Ascending aorta (tissue), 2 donors: ENCODE data around the gene ARHGAP8. TPM values are rescaled to one million over a fixed set of nuclear protein-coding genes. Genes with fewer than 3 reads are reported as not detected.

ENCODE experiments used
- DNase-seq, 2 donors: peaks; one replicate each; pipeline ENCODE4 v3.0.0-alpha.2; 2019; ENCODE audit warnings: low spot score in 2 of 2
- H3K27ac ChIP-seq, 2 donors: fragments of 200-600 bp; sonication (generic); one replicate each; pipeline ENCODE4 v1.5.1; 2016 to 2017; ENCODE audit warnings: mild to moderate bottlenecking in 1 of 2
- H3K27me3 ChIP-seq: fragments of 200-600 bp; sonication (generic); one replicate; pipeline ENCODE4 v1.5.1; 2017
- H3K36me3 ChIP-seq, 2 donors: fragments of 200-600 bp; sonication (generic); one replicate each; pipeline ENCODE4 v1.5.1; 2016
- H3K4me1 ChIP-seq, 2 donors: fragments of 200-600 bp; sonication (generic); one replicate each; pipeline ENCODE4 v1.5.1; 2016 to 2017; ENCODE audit warnings: mild to moderate bottlenecking in 1 of 2
- H3K4me3 ChIP-seq, 2 donors: fragments of 200-600 bp; sonication (generic); one replicate each; pipeline ENCODE4 v1.5.1; 2016 to 2017; ENCODE audit warnings: mild to moderate bottlenecking in 1 of 2
- H3K9me3 ChIP-seq, 2 donors: fragments of 200-600 bp; sonication (generic); one replicate each; pipeline ENCODE4 v1.5.1; 2016
- intact Hi-C: fragments of 100-400 bp; cut with DNase I; formaldehyde crosslinking; loops from one replicate; pipeline ENCODE4 v1.15.1; 2023
- total RNA-seq: library from RNA; depleted of rRNA; stranded (reverse); fragments of >200 nt; gene quantifications from one replicate; pipeline ENCODE4 v1.1.0, GENCODE V29; 2016
- TF ChIP-seq, protein P1 (sequence below), 3 experiments: fragments of 200-600 bp in 2 of 3; fragments of 450-650 bp in 1 of 3; sonication (generic) in 2 of 3; IDR thresholded peaks; one replicate each; pipeline ENCODE4 v1.5.1; 2016 to 2019; ENCODE audit warnings: antibody characterized with exemption in 3 of 3, mild to moderate bottlenecking in 1 of 3, moderate library complexity in 1 of 3

ARHGAP8 gene
- total RNA-seq, 1 donor from 2014 or later: not detected

DNA sequence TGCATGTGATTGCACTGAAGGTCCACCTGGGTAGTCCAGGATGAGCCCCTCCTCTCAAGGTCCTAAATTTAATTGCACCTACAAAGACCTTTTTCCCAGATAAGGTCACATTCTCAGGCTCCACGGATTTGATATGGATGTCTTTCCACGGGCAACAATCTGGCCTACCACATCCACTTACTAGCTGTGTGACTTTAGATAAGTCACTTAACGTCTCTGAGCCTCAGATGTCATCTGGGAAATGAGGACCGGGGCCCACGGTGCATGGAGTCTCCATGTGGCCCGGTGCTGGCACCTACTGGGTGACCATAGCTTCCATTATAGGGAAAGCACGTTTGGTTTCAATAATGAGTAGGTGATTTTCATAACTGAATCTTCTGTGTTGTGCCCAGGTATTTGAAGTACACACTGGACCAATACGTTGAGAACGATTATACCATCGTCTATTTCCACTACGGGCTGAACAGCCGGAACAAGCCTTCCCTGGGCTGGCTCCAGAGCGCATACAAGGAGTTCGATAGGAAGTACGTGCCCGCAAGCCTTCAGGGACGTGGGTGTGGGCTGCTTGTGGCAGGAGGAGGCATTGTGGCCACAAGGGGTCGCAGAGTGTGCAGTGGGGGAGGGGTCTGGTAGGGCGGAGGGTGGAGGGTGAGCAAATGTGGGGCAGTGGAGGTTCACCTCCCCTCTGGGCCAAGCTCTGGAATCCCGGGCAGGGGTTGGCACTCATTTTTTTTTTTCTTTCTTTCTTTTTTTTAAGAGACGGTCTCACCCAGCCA is 55.7 kb downstream of the ARHGAP8 start:
- Histone ChIP-seq H3K27ac (no peak overlapping the region), H3K4me3 (no peak overlapping the region), H3K9me3 (no peaks in the 10 kb centered on the region), H3K36me3 (no peaks in the 10 kb centered on the region), H3K27me3 (no peaks in the 10 kb centered on the region), H3K4me1 (no peaks in the 10 kb centered on the region)
- no peak for DNase-seq
- intact Hi-C loops: no loop called here
- TF ChIP-seq, protein P1, sequence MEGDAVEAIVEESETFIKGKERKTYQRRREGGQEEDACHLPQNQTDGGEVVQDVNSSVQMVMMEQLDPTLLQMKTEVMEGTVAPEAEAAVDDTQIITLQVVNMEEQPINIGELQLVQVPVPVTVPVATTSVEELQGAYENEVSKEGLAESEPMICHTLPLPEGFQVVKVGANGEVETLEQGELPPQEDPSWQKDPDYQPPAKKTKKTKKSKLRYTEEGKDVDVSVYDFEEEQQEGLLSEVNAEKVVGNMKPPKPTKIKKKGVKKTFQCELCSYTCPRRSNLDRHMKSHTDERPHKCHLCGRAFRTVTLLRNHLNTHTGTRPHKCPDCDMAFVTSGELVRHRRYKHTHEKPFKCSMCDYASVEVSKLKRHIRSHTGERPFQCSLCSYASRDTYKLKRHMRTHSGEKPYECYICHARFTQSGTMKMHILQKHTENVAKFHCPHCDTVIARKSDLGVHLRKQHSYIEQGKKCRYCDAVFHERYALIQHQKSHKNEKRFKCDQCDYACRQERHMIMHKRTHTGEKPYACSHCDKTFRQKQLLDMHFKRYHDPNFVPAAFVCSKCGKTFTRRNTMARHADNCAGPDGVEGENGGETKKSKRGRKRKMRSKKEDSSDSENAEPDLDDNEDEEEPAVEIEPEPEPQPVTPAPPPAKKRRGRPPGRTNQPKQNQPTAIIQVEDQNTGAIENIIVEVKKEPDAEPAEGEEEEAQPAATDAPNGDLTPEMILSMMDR (IDR thresholded peaks at IDR 0.05): no peak

DNA sequence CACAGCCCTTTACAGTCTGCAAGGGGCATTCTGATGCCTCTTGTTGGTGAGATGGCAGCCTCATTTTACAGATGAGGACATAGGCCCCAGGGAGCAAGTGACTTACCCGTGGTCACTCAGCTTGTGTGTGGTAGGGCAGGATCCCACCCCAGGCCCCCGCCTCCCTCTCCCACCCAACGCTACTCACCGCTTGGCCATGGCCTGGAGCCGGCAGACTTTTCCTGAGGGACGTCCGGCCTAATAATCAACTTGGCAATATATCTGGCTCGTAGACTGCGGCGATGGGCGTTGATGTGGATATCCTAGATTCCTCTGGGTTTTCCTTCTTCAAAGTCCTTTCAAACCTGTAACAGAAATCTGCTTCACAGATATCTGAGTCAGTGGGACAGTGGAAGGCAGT is 57.1 kb downstream of the ARHGAP8 start:
- intact Hi-C loops: no loop called here
- TF ChIP-seq, protein P1 (IDR thresholded peaks at IDR 0.05): no peak

DNA sequence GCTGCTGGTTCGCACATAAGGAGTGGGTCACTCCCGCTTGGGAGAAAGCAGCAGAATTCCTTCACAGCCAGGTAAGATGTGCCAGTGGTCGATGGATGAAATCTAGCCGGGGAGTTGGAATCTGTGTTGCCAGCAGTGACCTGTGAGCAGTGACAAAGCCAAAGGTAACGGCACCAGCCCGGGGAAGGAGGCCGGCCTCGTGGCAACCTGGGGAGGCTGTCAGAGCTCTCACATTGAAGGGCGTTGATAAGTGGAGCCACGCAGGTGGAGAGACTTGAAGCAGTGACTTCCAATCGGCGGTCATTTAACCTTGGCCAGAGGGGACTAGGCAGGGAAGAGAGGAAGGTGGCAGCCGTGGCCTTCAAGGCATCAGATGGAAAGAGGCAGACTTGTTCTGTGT is 58.8 kb downstream of the ARHGAP8 start:
- no peak for DNase-seq

More for the DNA sequence above, 57.1 kb downstream of the ARHGAP8 start:
- Histone ChIP-seq H3K27me3 (no peaks in the 10 kb centered on the region), H3K4me1 (no peaks in the 10 kb centered on the region), H3K4me3 (no peak overlapping the region), H3K9me3 (no peaks in the 10 kb centered on the region), H3K27ac (no peak overlapping the region), H3K36me3 (no peaks in the 10 kb centered on the region)
- DNase-seq: no peak

DNA sequence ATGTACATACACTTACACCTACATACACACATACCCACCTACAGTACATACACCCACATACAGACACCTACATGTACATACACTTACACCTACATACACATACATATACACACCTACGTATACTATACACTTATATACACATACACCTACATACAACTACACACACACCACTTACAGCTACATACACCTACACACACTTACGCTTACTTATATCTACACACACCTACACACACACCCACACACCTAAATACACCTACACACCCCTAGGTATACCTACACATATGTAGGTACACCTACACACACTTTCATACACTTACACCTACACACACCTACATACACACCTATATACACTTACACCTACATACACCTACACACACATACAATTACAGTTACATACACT is 61.0 kb downstream of the ARHGAP8 start:
- TF ChIP-seq, protein P1 (IDR thresholded peaks at IDR 0.05): no peak
- intact Hi-C loops: no loop called here
- Histone ChIP-seq H3K27me3 (no peaks in the 10 kb centered on the region), H3K9me3 (no peaks in the 10 kb centered on the region), H3K4me1 (no peaks in the 10 kb centered on the region), H3K4me3 (no peak overlapping the region), H3K36me3 (no peaks in the 10 kb centered on the region), H3K27ac (no peak overlapping the region)
- DNase-seq: no peak

More for the DNA sequence above, 58.8 kb downstream of the ARHGAP8 start:
- TF ChIP-seq, protein P1 (IDR thresholded peaks at IDR 0.05): no peak
- no peaks in the 10 kb centered on the region for H3K27me3 ChIP-seq
- intact Hi-C loops: no loop called here
- no peaks in the 10 kb centered on the region for H3K9me3 ChIP-seq
- H3K36me3 ChIP-seq: no peaks in the 10 kb centered on the region
- H3K4me3 ChIP-seq: no peak overlapping the region
- no peak overlapping the region for H3K27ac ChIP-seq
- H3K4me1 ChIP-seq: no peaks in the 10 kb centered on the region

DNA sequence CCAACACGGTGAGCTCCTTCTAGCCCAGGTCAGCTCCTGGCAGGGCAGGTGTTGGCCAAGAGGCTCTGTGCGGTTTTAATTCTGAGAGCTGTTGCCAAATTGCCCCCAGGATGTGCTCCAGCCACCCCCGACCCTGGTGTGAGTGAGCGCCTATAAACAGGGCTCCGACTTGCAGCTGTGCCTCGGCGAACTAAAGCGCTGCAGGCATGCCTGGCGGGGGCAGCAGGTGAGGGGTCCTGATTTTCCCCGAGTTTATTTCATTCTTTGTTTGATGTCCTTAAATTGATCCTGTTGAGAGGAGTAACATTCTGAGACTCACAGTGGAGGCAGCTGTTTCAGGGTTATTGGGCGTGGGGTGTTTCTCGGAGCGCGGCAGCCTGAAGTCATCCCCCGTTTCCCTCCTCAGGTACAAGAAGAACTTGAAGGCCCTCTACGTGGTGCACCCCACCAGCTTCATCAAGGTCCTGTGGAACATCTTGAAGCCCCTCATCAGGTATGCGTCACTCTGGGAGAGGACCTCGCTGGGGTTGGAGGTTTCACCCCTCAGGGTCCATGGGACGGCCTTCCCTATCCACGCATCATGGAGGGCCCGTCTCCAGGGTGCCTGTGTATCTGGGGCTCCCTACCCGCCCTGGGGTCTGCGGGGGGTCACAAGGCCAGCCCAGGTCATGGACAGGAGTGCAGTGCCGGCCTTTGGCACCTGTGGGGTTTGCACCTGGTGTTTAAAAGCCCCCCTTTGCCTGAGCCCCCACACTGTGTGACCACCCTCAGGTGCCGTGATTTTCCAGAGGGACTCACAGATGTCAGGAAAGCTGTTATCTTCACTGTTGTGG is 62.1 kb downstream of the ARHGAP8 start:
- DNase-seq: no peak
- Histone ChIP-seq H3K27ac (no peak overlapping the region), H3K36me3 (no peaks in the 10 kb centered on the region), H3K9me3 (no peaks in the 10 kb centered on the region), H3K27me3 (no peaks in the 10 kb centered on the region), H3K4me1 (no peaks in the 10 kb centered on the region), H3K4me3 (no peak overlapping the region)
- TF ChIP-seq, protein P1 (IDR thresholded peaks at IDR 0.05): no peak
- intact Hi-C loops: no loop called here
